Smooth muscle cell (in vitro differentiated cells): ENCODE measurements around the gene ZNF273. TPM values are rescaled to one million over a fixed set of nuclear protein-coding genes. Genes with fewer than 3 reads are reported as not detected.

Experiments
- DNase-seq: peaks from one replicate; lab custom pipeline; 2025; ENCODE audit not compliant: unreplicated experiment; lab: John Stamatoyannopoulos, UW
- H2AFZ ChIP-seq: fragments of 200-600 bp; sonication (generic); 2 replicates; pipeline ENCODE4 v1.6.0; 2016; ENCODE audit warnings: antibody characterized with exemption, low read depth, mild to moderate bottlenecking
- H3F3A ChIP-seq: fragments of 200-600 bp; sonication (generic); 2 replicates; pipeline ENCODE4 v1.6.0; 2017; ENCODE audit warnings: antibody characterized with exemption, low read depth
- H3K27ac ChIP-seq: fragments of 200-600 bp; sonication (generic); 2 replicates; pipeline ENCODE4 v1.5.1; 2016; ENCODE audit warnings: low read depth, mild to moderate bottlenecking
- H3K27me3 ChIP-seq: fragments of 200-600 bp; sonication (generic); 2 replicates; pipeline ENCODE4 v1.6.1; 2016; ENCODE audit warnings: low read depth, mild to moderate bottlenecking
- H3K36me3 ChIP-seq: fragments of 200-600 bp; sonication (generic); 2 replicates; pipeline ENCODE4 v1.5.1; 2016; ENCODE audit warnings: low read depth
- H3K4me1 ChIP-seq: fragments of 200-600 bp; sonication (generic); 2 replicates; pipeline ENCODE4 v1.5.1; 2016; ENCODE audit warnings: low read depth
- H3K4me2 ChIP-seq: fragments of 200-600 bp; sonication (generic); 2 replicates; pipeline ENCODE4 v1.6.0; 2016; ENCODE audit warnings: mild to moderate bottlenecking
- H3K4me3 ChIP-seq: fragments of 200-600 bp; sonication (generic); 2 replicates; pipeline ENCODE4 v1.5.1; 2016; ENCODE audit warnings: mild to moderate bottlenecking
- H3K79me2 ChIP-seq: fragments of 200-600 bp; sonication (generic); 2 replicates; pipeline ENCODE4 v1.6.0; 2016; ENCODE audit warnings: low read depth, mild to moderate bottlenecking
- H3K9ac ChIP-seq: fragments of 200-600 bp; sonication (generic); 2 replicates; pipeline ENCODE4 v1.6.0; 2016; ENCODE audit warnings: low read depth
- H3K9me3 ChIP-seq: fragments of 200-600 bp; sonication (generic); replicated peaks from 2 replicates; pipeline ENCODE4 v1.5.1; 2016; ENCODE audit warnings: low read depth
- H4K20me1 ChIP-seq: fragments of 200-600 bp; sonication (generic); 2 replicates; pipeline ENCODE4 v1.6.0; 2016; ENCODE audit warnings: low read depth
- CTCF ChIP-seq: fragments of 200-600 bp; sonication (generic); IDR thresholded peaks from 2 replicates; pipeline ENCODE4 v1.5.1; 2017; ENCODE audit warnings: borderline replicate concordance, mild to moderate bottlenecking, antibody characterized with exemption; ENCODE audit not compliant: insufficient read depth, poor library complexity, severe bottlenecking
- WGBS: methylation state at CpG from one replicate; pipeline ENCODE4 v1.1.7; 2016; ENCODE audit warnings: low lambda C conversion rate; 5-methylcytosine and 5-hydroxymethylcytosine counted together
- polyA plus RNA-seq: library from polyadenylated mRNA; unstranded; fragments of >200 nt; fragmentation: Nextera tagmentation; extraction: Ambion mirVana; gene quantifications from 2 replicates; pipeline ENCODE4 v1.2.1, GENCODE V29; 2016
- total RNA-seq: library from RNA; depleted of rRNA; stranded (reverse); fragments of >200 nt; gene quantifications from 2 replicates; pipeline ENCODE4 v1.2.3, GENCODE V29; 2014

The ZNF273 gene
- total and polyA plus RNA-seq, 2 experiments from 2014 or later = 2.0 to 4.4 TPM

- Histone ChIP-seq H3K9ac (no peak overlapping the region), H3K27me3 (no peaks in the 10 kb centered on the region), H3K4me1 (no peaks in the 10 kb centered on the region), H3K4me2 (no peak overlapping the region), H3K27ac (no peak overlapping the region), H4K20me1 (no peaks in the 10 kb centered on the region), H3K79me2 (no peaks in the 10 kb centered on the region), H3K9me3 (no peaks in the 10 kb centered on the region), H3K36me3 (no peaks in the 10 kb centered on the region), H3F3A (no peaks in the 10 kb centered on the region), H2AFZ (no peak overlapping the region), H3K4me3 (no peak overlapping the region)
- TF ChIP-seq CTCF = no peak
- DNase-seq = no peak
- WGBS = 57% methylated on average over 8 of the region's 8 CpGs
These were observed 31.3 kb upstream of the ZNF273 start for GRCh38 chr7:64871761-64872160.

- DNase-seq = no peak
- H3F3A ChIP-seq = no peaks in the 10 kb centered on the region
- no peaks in the 10 kb centered on the region for H3K79me2 ChIP-seq
- TF ChIP-seq CTCF = no peak
- H3K9ac ChIP-seq = no peak overlapping the region
- H2AFZ ChIP-seq = no peak overlapping the region
- no peak overlapping the region for H3K4me2 ChIP-seq
- H3K36me3 ChIP-seq = no peaks in the 10 kb centered on the region
- no peaks in the 10 kb centered on the region for H4K20me1 ChIP-seq
- WGBS = 91% methylated on average over 36 of the region's 36 CpGs
- H3K27me3 ChIP-seq = no peaks in the 10 kb centered on the region
- no peak overlapping the region for H3K4me3 ChIP-seq
- no peaks in the 10 kb centered on the region for H3K4me1 ChIP-seq
- H3K9me3 ChIP-seq = no peaks in the 10 kb centered on the region
- no peak overlapping the region for H3K27ac ChIP-seq
These were observed 30.5 kb upstream of the ZNF273 start for GRCh38 chr7:64872351-64873154.

GRCh38 chr7:64873155-64873500, 29.9 kb upstream of the ZNF273 start:
- WGBS = 93% methylated on average over 10 of the region's 10 CpGs
- H4K20me1 ChIP-seq = no peaks in the 10 kb centered on the region
- no peak overlapping the region for H3K4me3 ChIP-seq
- no peak overlapping the region for H2AFZ ChIP-seq
- no peaks in the 10 kb centered on the region for H3K36me3 ChIP-seq
- H3K27ac ChIP-seq = no peak overlapping the region
- no peaks in the 10 kb centered on the region for H3K79me2 ChIP-seq
- no peaks in the 10 kb centered on the region for H3F3A ChIP-seq
- H3K9ac ChIP-seq = no peak overlapping the region
- DNase-seq = no peak
- H3K4me2 ChIP-seq = no peak overlapping the region
- H3K4me1 ChIP-seq = no peaks in the 10 kb centered on the region
- TF ChIP-seq CTCF = no peak
- H3K27me3 ChIP-seq = no peaks in the 10 kb centered on the region
- no peaks in the 10 kb centered on the region for H3K9me3 ChIP-seq

- no peak for DNase-seq
- H3K9me3 ChIP-seq = no peaks in the 10 kb centered on the region
- H3K4me1 ChIP-seq = no peaks in the 10 kb centered on the region
- H3K4me2 ChIP-seq = no peak overlapping the region
- H2AFZ ChIP-seq = no peak overlapping the region
- no peaks in the 10 kb centered on the region for H3F3A ChIP-seq
- no peak overlapping the region for H3K9ac ChIP-seq
- no peaks in the 10 kb centered on the region for H3K36me3 ChIP-seq
- WGBS = 56% methylated on average over 5 of the region's 5 CpGs
- no peaks in the 10 kb centered on the region for H3K27me3 ChIP-seq
- TF ChIP-seq CTCF = no peak
- H3K27ac ChIP-seq = no peak overlapping the region
- no peaks in the 10 kb centered on the region for H3K79me2 ChIP-seq
- H4K20me1 ChIP-seq = no peaks in the 10 kb centered on the region
- no peak overlapping the region for H3K4me3 ChIP-seq
These were observed 29.6 kb upstream of the ZNF273 start for GRCh38 chr7:64873517-64873916.
